Liver (tissue), 9 donors: ENCODE data around the gene EIF4G2. TPM values are rescaled to one million over a fixed set of nuclear protein-coding genes. Genes with fewer than 3 reads are reported as not detected.

Source experiments
- DNase-seq: peaks from one replicate; pipeline ENCODE4 v3.0.0-alpha.2; 2017; ENCODE audit warnings: low spot score
- H3K27ac ChIP-seq, 2 donors: one replicate each; pipeline ENCODE4 v1.7.0; 2013; ENCODE audit warnings: inconsistent platforms in 2 of 2, low read length in 2 of 2, control low read depth in 1 of 2, low read depth in 1 of 2, mild to moderate bottlenecking in 1 of 2
- H3K27me3 ChIP-seq, 4 donors: one replicate each; pipeline versions ENCODE4 v1.6.1 to v1.7.0; 2013; ENCODE audit warnings: low read length in 3 of 4, inconsistent platforms in 1 of 4, mild to moderate bottlenecking in 1 of 4, moderate library complexity in 1 of 4; ENCODE audit not compliant: control insufficient read depth in 4 of 4, insufficient read depth in 4 of 4
- H3K36me3 ChIP-seq, 4 donors: one replicate each; pipeline versions ENCODE4 v1.6.1 to v1.7.0; 2013; ENCODE audit warnings: low read length in 3 of 4, mild to moderate bottlenecking in 3 of 4, low read depth in 1 of 4, moderate library complexity in 1 of 4; ENCODE audit not compliant: control insufficient read depth in 4 of 4, insufficient read depth in 3 of 4
- H3K4me1 ChIP-seq, 4 donors: one replicate each; pipeline versions ENCODE4 v1.6.1 to v1.7.0; 2013; ENCODE audit warnings: low read length in 3 of 4, mild to moderate bottlenecking in 3 of 4, moderate library complexity in 1 of 4; ENCODE audit not compliant: control insufficient read depth in 4 of 4, insufficient read depth in 4 of 4
- H3K4me3 ChIP-seq, 3 donors: one replicate each; pipeline versions ENCODE4 v1.6.1 to v1.7.0; 2013; ENCODE audit warnings: low read length in 3 of 3, control low read depth in 1 of 3, low read depth in 1 of 3, mild to moderate bottlenecking in 1 of 3
- H3K9ac ChIP-seq, 2 donors: one replicate each; pipeline ENCODE4 v1.7.0; 2013; ENCODE audit warnings: low read length in 2 of 2, mild to moderate bottlenecking in 2 of 2, moderate library complexity in 2 of 2, control low read depth in 1 of 2, low read depth in 1 of 2
- H3K9me3 ChIP-seq, 4 donors: one replicate each; pipeline versions ENCODE4 v1.6.1 to v1.7.0; 2013; ENCODE audit warnings: low read length in 3 of 4; ENCODE audit not compliant: control insufficient read depth in 4 of 4
- ATF3 ChIP-seq: IDR thresholded peaks from 2 replicates; pipeline ENCODE4 v1.6.1; 2016; ENCODE audit warnings: antibody characterized with exemption
- CTCF ChIP-seq: fragments of 150-350 bp; IDR thresholded peaks from 2 replicates; pipeline ENCODE4 v1.5.1; 2017; ENCODE audit warnings: improper control_type of control experiment, low read depth, low read length; ENCODE audit not compliant: missing input control
- EGR1 ChIP-seq, 2 donors: IDR thresholded peaks; 2 replicates each; pipeline ENCODE4 v1.6.1; 2016 to 2018; ENCODE audit warnings: antibody characterized with exemption in 2 of 2, low read depth in 2 of 2
- FOXA1 ChIP-seq: IDR thresholded peaks from 2 replicates; pipeline ENCODE4 v1.6.1; 2016; ENCODE audit warnings: antibody characterized with exemption
- FOXA2 ChIP-seq: IDR thresholded peaks from 2 replicates; pipeline ENCODE4 v1.6.1; 2016; ENCODE audit warnings: antibody characterized with exemption
- GABPA ChIP-seq, 2 donors: IDR thresholded peaks in 1 of 2; conservative IDR thresholded peaks in 1 of 2; 2 replicates each; pipeline ENCODE4 v1.6.1; 2016; ENCODE audit warnings: antibody characterized with exemption in 2 of 2, mild to moderate bottlenecking in 1 of 2, moderate library complexity in 1 of 2
- HNF4A ChIP-seq, 2 donors: conservative IDR thresholded peaks; 2 replicates each; pipeline ENCODE4 v1.6.1; 2016; ENCODE audit warnings: antibody characterized with exemption in 2 of 2, mild to moderate bottlenecking in 2 of 2
- HNF4G ChIP-seq: IDR thresholded peaks from 2 replicates; pipeline ENCODE4 v1.6.1; 2016; ENCODE audit warnings: antibody characterized with exemption
- JUND ChIP-seq, 2 donors: IDR thresholded peaks; 2 replicates each; pipeline ENCODE4 v1.6.1; 2016; ENCODE audit warnings: antibody characterized with exemption in 2 of 2
- NR2F2 ChIP-seq: IDR thresholded peaks from 2 replicates; pipeline ENCODE4 v1.6.1; 2016; ENCODE audit warnings: antibody characterized with exemption
- RAD21 ChIP-seq, 2 donors: IDR thresholded peaks; 2 replicates each; pipeline ENCODE4 v1.6.1; 2016; ENCODE audit warnings: antibody characterized with exemption in 2 of 2, mild to moderate bottlenecking in 2 of 2
- RXRA ChIP-seq, 2 donors: IDR thresholded peaks; 2 replicates each; pipeline ENCODE4 v1.6.1; 2017 to 2018; ENCODE audit warnings: antibody characterized with exemption in 2 of 2, mild to moderate bottlenecking in 1 of 2
- SP1 ChIP-seq: IDR thresholded peaks from 2 replicates; pipeline ENCODE4 v1.6.1; 2018; ENCODE audit warnings: antibody characterized with exemption, mild to moderate bottlenecking
- TAF1 ChIP-seq: conservative IDR thresholded peaks from 2 replicates; pipeline ENCODE4 v1.6.1; 2016; ENCODE audit warnings: antibody characterized with exemption, mild to moderate bottlenecking
- YY1 ChIP-seq: IDR thresholded peaks from 2 replicates; pipeline ENCODE4 v1.6.1; 2016; ENCODE audit warnings: antibody characterized with exemption, mild to moderate bottlenecking
- ZBTB33 ChIP-seq: IDR thresholded peaks from 2 replicates; pipeline ENCODE4 v1.6.1; 2016; ENCODE audit warnings: antibody characterized with exemption
- WGBS: extraction: QIAGEN DNeasy Blood & Tissue Kit; methylation state at CpG from one replicate; pipeline ENCODE4 v1.1.7; 2013; 5-methylcytosine and 5-hydroxymethylcytosine counted together
- polyA plus RNA-seq, 2 donors: library from polyadenylated mRNA; stranded (reverse) in 1 of 2; unstranded in 1 of 2; fragments of 200-250 nt in 1 of 2; fragments of >200 nt in 1 of 2; fragmentation: Nextera tagmentation in 1 of 2; extraction: Ambion mirVana in 1 of 2; gene quantifications; one replicate each; pipeline versions ENCODE4 v1.2.1 to v1.2.3, GENCODE V29; 2013 to 2015
- total RNA-seq, 2 donors: library from RNA; depleted of rRNA; stranded (reverse); fragments of >200 nt; gene quantifications; one replicate each; pipeline ENCODE4 v1.2.3, GENCODE V29; 2014
- TF ChIP-seq, protein P1 (sequence below): IDR thresholded peaks from 2 replicates; pipeline ENCODE4 v1.6.1; 2016; ENCODE audit warnings: antibody characterized with exemption, mild to moderate bottlenecking
- TF ChIP-seq, protein P2 (sequence below): IDR thresholded peaks from 2 replicates; pipeline ENCODE4 v1.6.1; 2016; ENCODE audit warnings: antibody characterized with exemption
- donor health status: healthy.
- donor health status: healthy.
- donor health status: healthy.
- donor health status: healthy.
- donor health status: healthy.

The EIF4G2 gene
- total and polyA plus RNA-seq, 4 donors: 126 to 268 (median 209) TPM

DNA sequence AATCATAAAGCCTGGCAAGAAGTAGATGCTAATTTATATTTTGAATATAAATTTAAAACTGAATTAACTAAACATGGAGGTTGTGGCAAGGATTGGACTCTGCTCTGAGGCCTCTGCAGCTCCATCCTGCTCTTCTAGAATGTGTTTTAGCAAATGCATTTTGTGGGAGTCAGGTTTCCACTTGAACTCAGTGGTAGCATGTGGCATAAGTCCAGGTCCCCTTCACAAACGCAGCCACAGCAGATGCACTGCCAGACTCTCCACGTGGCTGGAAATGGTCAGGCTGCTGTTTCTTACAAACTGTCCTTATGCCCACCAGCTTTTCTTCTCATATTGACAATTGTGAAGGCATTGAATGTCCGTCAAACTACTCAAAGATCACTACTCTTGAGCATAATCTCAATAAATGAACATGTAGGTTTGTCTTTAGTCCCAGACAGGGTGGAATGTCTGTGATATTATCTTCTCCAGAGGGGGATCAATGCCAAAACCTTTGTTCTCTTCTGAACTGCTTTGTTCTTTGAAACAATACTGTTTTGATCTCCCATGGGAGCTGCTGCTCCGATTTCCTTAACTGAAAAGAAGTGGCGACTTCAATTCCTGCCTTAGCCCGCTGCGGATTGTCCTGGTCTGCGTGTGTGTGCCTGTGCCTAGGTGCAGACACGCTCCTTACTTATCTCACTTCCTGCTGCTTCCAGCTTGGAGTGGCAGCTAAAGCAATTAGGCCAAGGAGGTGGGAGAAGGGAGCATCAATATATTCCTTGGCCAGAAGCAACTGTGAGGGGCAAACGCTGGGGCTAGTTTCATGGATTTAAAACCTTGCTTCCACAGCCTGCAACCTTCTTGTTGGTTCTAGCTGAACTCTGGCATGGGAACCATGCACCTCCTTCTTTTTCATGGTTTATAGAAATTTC is 24.2 kb downstream of the EIF4G2 start:
- no peak for TF ChIP-seq SP1
- no peak for TF ChIP-seq GABPA (IDR thresholded peaks at IDR 0.05 in 1 of 2, conservative IDR thresholded peaks at IDR 0.05 in 1 of 2)
- TF ChIP-seq FOXA1: no peak
- no peak for TF ChIP-seq ZBTB33
- TF ChIP-seq EGR1 (IDR thresholded peaks at IDR 0.05; ENCODE audit: low read depth in 2 of 2): no peak
- no peak for TF ChIP-seq FOXA2
- TF ChIP-seq JUND (IDR thresholded peaks at IDR 0.05): no peak
- no peak for TF ChIP-seq NR2F2
- TF ChIP-seq RXRA (IDR thresholded peaks at IDR 0.05): no peak
- TF ChIP-seq HNF4A (conservative IDR thresholded peaks at IDR 0.05): no peak
- TF ChIP-seq HNF4G: no peak
- TF ChIP-seq ATF3: no peak
- TF ChIP-seq CTCF: no peak
- TF ChIP-seq YY1: no peak
- TF ChIP-seq, protein P1, sequence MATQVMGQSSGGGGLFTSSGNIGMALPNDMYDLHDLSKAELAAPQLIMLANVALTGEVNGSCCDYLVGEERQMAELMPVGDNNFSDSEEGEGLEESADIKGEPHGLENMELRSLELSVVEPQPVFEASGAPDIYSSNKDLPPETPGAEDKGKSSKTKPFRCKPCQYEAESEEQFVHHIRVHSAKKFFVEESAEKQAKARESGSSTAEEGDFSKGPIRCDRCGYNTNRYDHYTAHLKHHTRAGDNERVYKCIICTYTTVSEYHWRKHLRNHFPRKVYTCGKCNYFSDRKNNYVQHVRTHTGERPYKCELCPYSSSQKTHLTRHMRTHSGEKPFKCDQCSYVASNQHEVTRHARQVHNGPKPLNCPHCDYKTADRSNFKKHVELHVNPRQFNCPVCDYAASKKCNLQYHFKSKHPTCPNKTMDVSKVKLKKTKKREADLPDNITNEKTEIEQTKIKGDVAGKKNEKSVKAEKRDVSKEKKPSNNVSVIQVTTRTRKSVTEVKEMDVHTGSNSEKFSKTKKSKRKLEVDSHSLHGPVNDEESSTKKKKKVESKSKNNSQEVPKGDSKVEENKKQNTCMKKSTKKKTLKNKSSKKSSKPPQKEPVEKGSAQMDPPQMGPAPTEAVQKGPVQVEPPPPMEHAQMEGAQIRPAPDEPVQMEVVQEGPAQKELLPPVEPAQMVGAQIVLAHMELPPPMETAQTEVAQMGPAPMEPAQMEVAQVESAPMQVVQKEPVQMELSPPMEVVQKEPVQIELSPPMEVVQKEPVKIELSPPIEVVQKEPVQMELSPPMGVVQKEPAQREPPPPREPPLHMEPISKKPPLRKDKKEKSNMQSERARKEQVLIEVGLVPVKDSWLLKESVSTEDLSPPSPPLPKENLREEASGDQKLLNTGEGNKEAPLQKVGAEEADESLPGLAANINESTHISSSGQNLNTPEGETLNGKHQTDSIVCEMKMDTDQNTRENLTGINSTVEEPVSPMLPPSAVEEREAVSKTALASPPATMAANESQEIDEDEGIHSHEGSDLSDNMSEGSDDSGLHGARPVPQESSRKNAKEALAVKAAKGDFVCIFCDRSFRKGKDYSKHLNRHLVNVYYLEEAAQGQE: no peak
- no peak for TF ChIP-seq TAF1
- TF ChIP-seq, protein P2, sequence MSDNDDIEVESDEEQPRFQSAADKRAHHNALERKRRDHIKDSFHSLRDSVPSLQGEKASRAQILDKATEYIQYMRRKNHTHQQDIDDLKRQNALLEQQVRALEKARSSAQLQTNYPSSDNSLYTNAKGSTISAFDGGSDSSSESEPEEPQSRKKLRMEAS: no peak
- TF ChIP-seq RAD21 (IDR thresholded peaks at IDR 0.05): no peak
- H3K36me3 ChIP-seq: peaks cover 0 to 4% (median 2%) of the 10 kb centered on the region in 4 donors
- H3K9me3 ChIP-seq: no peaks in the 10 kb centered on the region
- H3K27ac ChIP-seq: no peak overlapping the region
- no peaks in the 10 kb centered on the region for H3K4me1 ChIP-seq
- no peak overlapping the region for H3K4me3 ChIP-seq
- no peak for DNase-seq
- 79% methylated on average over 10 of the region's 10 CpGs for WGBS
- no peaks in the 10 kb centered on the region for H3K27me3 ChIP-seq
- H3K9ac ChIP-seq: no peak overlapping the region
